Measurements from ENCODE around the gene NEURL3.
"Not testable (repeated sequence)": the region's sequence is repeated elsewhere in the genome, so short reads cannot be mapped to it uniquely, and the experiment has no call there.

NEURL3 gene

GRCh38 chr2:96499061-96499960 lies 5.8 kb downstream of the NEURL3 start:
- Histone ChIP-seq H3K9me3 (no peaks in the 10 kb centered on the region), H3K4me1 (ENCODE audit: control insufficient read depth in 1 of 2, insufficient read depth in 1 of 2, low read depth in 1 of 2, low read length in 1 of 2) (no peaks in the 10 kb centered on the region), H3K27me3 (peaks cover 24% of the 10 kb centered on the region), H3K4me3 (ENCODE audit: low read depth in 1 of 2, low read length in 1 of 2) (no peak overlapping the region), H3K27ac (no peak overlapping the region), H3K36me3 (no peaks in the 10 kb centered on the region)
- no peak for TF ChIP-seq CTCF (IDR thresholded peaks at IDR 0.05)

GRCh38 chr2:96498611-96499010 lies 6.5 kb downstream of the NEURL3 start:
- H3K27ac ChIP-seq; H3K4me3 ChIP-seq (ENCODE audit: low read depth in 1 of 2, low read length in 1 of 2); H3K4me1 ChIP-seq (ENCODE audit: control insufficient read depth in 1 of 2, insufficient read depth in 1 of 2, low read depth in 1 of 2, low read length in 1 of 2); H3K36me3 ChIP-seq; H3K9me3 ChIP-seq: not testable (repeated sequence)
- H3K27me3 ChIP-seq: peaks cover 24% of the 10 kb centered on the region

GRCh38 chr2:96498021-96498431 lies 7.1 kb downstream of the NEURL3 start:
- Histone ChIP-seq H3K36me3 (no peaks in the 10 kb centered on the region), H3K27me3 (peaks cover 24% of the 10 kb centered on the region), H3K27ac (no peak overlapping the region), H3K9me3 (no peaks in the 10 kb centered on the region), H3K4me1 (ENCODE audit: control insufficient read depth in 1 of 2, insufficient read depth in 1 of 2, low read depth in 1 of 2, low read length in 1 of 2) (no peaks in the 10 kb centered on the region), H3K4me3 (ENCODE audit: low read depth in 1 of 2, low read length in 1 of 2) (no peak overlapping the region)
- TF ChIP-seq CTCF (IDR thresholded peaks at IDR 0.05): no peak

DNA sequence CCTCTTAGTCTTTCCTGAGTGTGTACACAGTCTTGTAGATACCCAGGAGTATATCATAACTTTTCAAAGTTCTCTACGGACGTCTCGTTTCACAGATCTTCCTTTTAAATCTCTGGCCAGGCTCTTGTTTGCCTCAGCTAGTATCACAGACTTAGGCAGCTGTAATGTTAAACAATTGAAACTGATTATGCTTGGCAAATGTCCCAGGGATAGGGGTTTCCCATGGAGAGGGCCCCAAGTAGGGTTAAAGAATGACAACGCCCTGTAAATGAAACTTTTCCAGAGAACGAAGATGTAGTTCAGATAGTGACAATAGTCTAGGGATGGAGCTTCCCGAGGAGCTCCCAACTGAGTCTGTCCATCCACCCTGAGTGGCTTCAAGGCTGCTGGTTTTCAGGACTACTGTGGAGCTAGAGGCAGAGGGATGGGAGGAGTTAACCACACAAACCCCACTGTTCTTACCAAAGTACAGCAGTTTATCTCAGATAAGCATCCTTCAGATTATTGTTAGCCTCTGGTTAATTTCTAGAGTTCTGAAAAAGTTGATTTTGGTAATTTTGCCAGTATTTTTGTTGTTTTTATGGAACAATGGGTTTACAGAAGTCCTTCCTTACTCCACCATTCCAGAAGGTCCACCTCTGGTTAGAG lies 9.1 kb downstream of the NEURL3 start:
- Histone ChIP-seq H3K27me3 (peaks cover 19% of the 10 kb centered on the region), H3K36me3 (no peaks in the 10 kb centered on the region), H3K27ac (no peak overlapping the region), H3K9me3 (no peaks in the 10 kb centered on the region), H3K4me1 (ENCODE audit: control insufficient read depth in 1 of 2, insufficient read depth in 1 of 2, low read depth in 1 of 2, low read length in 1 of 2) (no peaks in the 10 kb centered on the region), H3K4me3 (ENCODE audit: low read depth in 1 of 2, low read length in 1 of 2) (no peak overlapping the region)
- TF ChIP-seq CTCF (IDR thresholded peaks at IDR 0.05): no peak

- Histone ChIP-seq H3K36me3 (no peaks in the 10 kb centered on the region), H3K4me3 (ENCODE audit: low read depth in 1 of 2, low read length in 1 of 2) (no peak overlapping the region), H3K9me3 (no peaks in the 10 kb centered on the region), H3K27me3 (peaks cover 6% of the 10 kb centered on the region), H3K4me1 (ENCODE audit: control insufficient read depth in 1 of 2, insufficient read depth in 1 of 2, low read depth in 1 of 2, low read length in 1 of 2) (no peaks in the 10 kb centered on the region), H3K27ac (no peak overlapping the region)
- TF ChIP-seq CTCF (IDR thresholded peaks at IDR 0.05): no peak
Observed at GRCh38 chr2:96494188-96494587, 11.0 kb downstream of the NEURL3 start.

- no peaks in the 10 kb centered on the region for H3K36me3 ChIP-seq
- H3K4me3 ChIP-seq (ENCODE audit: low read depth in 1 of 2, low read length in 1 of 2): no peak overlapping the region
- H3K9me3 ChIP-seq: no peaks in the 10 kb centered on the region
- H3K4me1 ChIP-seq (ENCODE audit: control insufficient read depth in 1 of 2, insufficient read depth in 1 of 2, low read depth in 1 of 2, low read length in 1 of 2): no peaks in the 10 kb centered on the region
- H3K27ac ChIP-seq: no peak overlapping the region
- TF ChIP-seq CTCF (IDR thresholded peaks at IDR 0.05): no peak
- peaks cover 4% of the 10 kb centered on the region for H3K27me3 ChIP-seq
Observed at GRCh38 chr2:96493072-96493471, 12.1 kb downstream of the NEURL3 start.

Data from neutrophil (primary cell).